ENCODE results near the gene CLDN15. TPM values are rescaled to one million over a fixed set of nuclear protein-coding genes. Genes with fewer than 3 reads are reported as not detected.

CLDN15 gene
- total RNA-seq, 1 experiment from 2014 or later = 14.7 TPM

GRCh38 chr7:101202603-101202918 lies 35.0 kb downstream of the CLDN15 start:
- TF ChIP-seq CTCF (conservative IDR thresholded peaks at IDR 0.05; ENCODE audit: low read depth, low read length) (no peak), EZH2 (IDR thresholded peaks at IDR 0.05; ENCODE audit: borderline replicate concordance, low read depth, low read length, poor library complexity, severe bottlenecking) (no peak)
- H3K27me3 ChIP-seq (replicated peaks; ENCODE audit: insufficient read depth, low read depth, low read length, poor library complexity) = no peaks in the 10 kb centered on the region
- H3K27ac ChIP-seq (ENCODE audit: low read depth, low read length, poor library complexity, severe bottlenecking) = no peak overlapping the region
- intact Hi-C loops (cut with micrococcal nuclease; ENCODE audit: unreplicated experiment) = no loop called here
- no peaks in the 10 kb centered on the region for H3K36me3 ChIP-seq (ENCODE audit: insufficient read depth, low read length, poor library complexity, severe bottlenecking)
- ChIA-PET CTCF (no interaction called here), POLR2A (ENCODE audit: low non-redundant PET) (no interaction called here)
- H3K9me3 ChIP-seq (ENCODE audit: low read depth, low read length, poor library complexity, severe bottlenecking) = no peaks in the 10 kb centered on the region
- no TSS peak for BruUV-seq (replicated peaks)
- no peak for DNase-seq (ENCODE audit: low spot score)
- H3K4me3 ChIP-seq (ENCODE audit: low read depth, low read length, poor library complexity, severe bottlenecking) = no peak overlapping the region
- no peaks in the 10 kb centered on the region for H3K4me1 ChIP-seq (ENCODE audit: insufficient read depth, low read length, poor library complexity, severe bottlenecking)

- POLR2A ChIA-PET (ENCODE audit: low non-redundant PET) = no interaction called here
- no peaks in the 10 kb centered on the region for H3K27me3 ChIP-seq (replicated peaks; ENCODE audit: insufficient read depth, low read depth, low read length, poor library complexity)
- intact Hi-C loops (cut with micrococcal nuclease; ENCODE audit: unreplicated experiment) = no loop called here
- no peak overlapping the region for H3K4me3 ChIP-seq (ENCODE audit: low read depth, low read length, poor library complexity, severe bottlenecking)
- no TSS peak for BruUV-seq (replicated peaks)
- H3K4me1 ChIP-seq (ENCODE audit: insufficient read depth, low read length, poor library complexity, severe bottlenecking) = no peaks in the 10 kb centered on the region
- no peaks in the 10 kb centered on the region for H3K9me3 ChIP-seq (ENCODE audit: low read depth, low read length, poor library complexity, severe bottlenecking)
- TF ChIP-seq EZH2 (IDR thresholded peaks at IDR 0.05; ENCODE audit: borderline replicate concordance, low read depth, low read length, poor library complexity, severe bottlenecking) = no peak
- no peak for TF ChIP-seq CTCF (conservative IDR thresholded peaks at IDR 0.05; ENCODE audit: low read depth, low read length)
- DNase-seq (ENCODE audit: low spot score) = no peak
- no peaks in the 10 kb centered on the region for H3K36me3 ChIP-seq (ENCODE audit: insufficient read depth, low read length, poor library complexity, severe bottlenecking)
- H3K27ac ChIP-seq (ENCODE audit: low read depth, low read length, poor library complexity, severe bottlenecking) = no peak overlapping the region
- CTCF ChIA-PET = no interaction called here
Measured at GRCh38 chr7:101201695-101202602, 35.7 kb downstream of the CLDN15 start.

GRCh38 chr7:101200862-101201599 lies 36.6 kb downstream of the CLDN15 start, which contains the start of gene MOGAT3:
Gene MOGAT3, minus strand, starts transcription at chr7:101201036. Its CDS starts 182 bp downstream, at chr7:101200854.
- no peaks in the 10 kb centered on the region for H3K36me3 ChIP-seq (ENCODE audit: insufficient read depth, low read length, poor library complexity, severe bottlenecking)
- POLR2A ChIA-PET (ENCODE audit: low non-redundant PET) = no interaction called here
- no peaks in the 10 kb centered on the region for H3K9me3 ChIP-seq (ENCODE audit: low read depth, low read length, poor library complexity, severe bottlenecking)
- DNase-seq (ENCODE audit: low spot score) = no peak
- BruUV-seq (replicated peaks) = no TSS peak
- no peak within 1 kb of the TSS for H3K4me3 ChIP-seq (ENCODE audit: low read depth, low read length, poor library complexity, severe bottlenecking)
- no peaks in the 10 kb centered on the region for H3K27me3 ChIP-seq (replicated peaks; ENCODE audit: insufficient read depth, low read depth, low read length, poor library complexity)
- CTCF ChIA-PET = no interaction called here
- no peak within 1 kb of the TSS for H3K27ac ChIP-seq (ENCODE audit: low read depth, low read length, poor library complexity, severe bottlenecking)
- no peaks in the 10 kb centered on the region for H3K4me1 ChIP-seq (ENCODE audit: insufficient read depth, low read length, poor library complexity, severe bottlenecking)
- TF ChIP-seq CTCF (conservative IDR thresholded peaks at IDR 0.05; ENCODE audit: low read depth, low read length) (no peak), EZH2 (IDR thresholded peaks at IDR 0.05; ENCODE audit: borderline replicate concordance, low read depth, low read length, poor library complexity, severe bottlenecking) (no peak)
- intact Hi-C loops (cut with micrococcal nuclease; ENCODE audit: unreplicated experiment) = no loop called here

All from A673 (cell line).